Measurements from ENCODE around the gene TBX18.

- TF ChIP-seq CTCF (conservative IDR thresholded peaks at IDR 0.05; ENCODE audit: low read length) (no peak), EZH2phosphoT487 (IDR thresholded peaks at IDR 0.05; ENCODE audit: borderline replicate concordance, low read depth, low read length) (no peak)
Measured at GRCh38 chr6:84738996-84739865, 25.2 kb downstream of the TBX18 start.
